ENCODE results near the gene CELF1.

- no peak for TF ChIP-seq POLR2A (IDR thresholded peaks at IDR 0.05; ENCODE audit: low read length)
- no peak for TF ChIP-seq GATA1 (IDR thresholded peaks at IDR 0.05; ENCODE audit: low read depth, low read length)
These were observed 75.2 kb downstream of the CELF1 start for GRCh38 chr11:47477753-47478152.
